ENCODE measurements around the gene CENPE.
"Not testable (repeated sequence)": the region's sequence is repeated elsewhere in the genome, so short reads cannot be mapped to it uniquely, and the experiment has no call there.

Gene CENPE, protein sequence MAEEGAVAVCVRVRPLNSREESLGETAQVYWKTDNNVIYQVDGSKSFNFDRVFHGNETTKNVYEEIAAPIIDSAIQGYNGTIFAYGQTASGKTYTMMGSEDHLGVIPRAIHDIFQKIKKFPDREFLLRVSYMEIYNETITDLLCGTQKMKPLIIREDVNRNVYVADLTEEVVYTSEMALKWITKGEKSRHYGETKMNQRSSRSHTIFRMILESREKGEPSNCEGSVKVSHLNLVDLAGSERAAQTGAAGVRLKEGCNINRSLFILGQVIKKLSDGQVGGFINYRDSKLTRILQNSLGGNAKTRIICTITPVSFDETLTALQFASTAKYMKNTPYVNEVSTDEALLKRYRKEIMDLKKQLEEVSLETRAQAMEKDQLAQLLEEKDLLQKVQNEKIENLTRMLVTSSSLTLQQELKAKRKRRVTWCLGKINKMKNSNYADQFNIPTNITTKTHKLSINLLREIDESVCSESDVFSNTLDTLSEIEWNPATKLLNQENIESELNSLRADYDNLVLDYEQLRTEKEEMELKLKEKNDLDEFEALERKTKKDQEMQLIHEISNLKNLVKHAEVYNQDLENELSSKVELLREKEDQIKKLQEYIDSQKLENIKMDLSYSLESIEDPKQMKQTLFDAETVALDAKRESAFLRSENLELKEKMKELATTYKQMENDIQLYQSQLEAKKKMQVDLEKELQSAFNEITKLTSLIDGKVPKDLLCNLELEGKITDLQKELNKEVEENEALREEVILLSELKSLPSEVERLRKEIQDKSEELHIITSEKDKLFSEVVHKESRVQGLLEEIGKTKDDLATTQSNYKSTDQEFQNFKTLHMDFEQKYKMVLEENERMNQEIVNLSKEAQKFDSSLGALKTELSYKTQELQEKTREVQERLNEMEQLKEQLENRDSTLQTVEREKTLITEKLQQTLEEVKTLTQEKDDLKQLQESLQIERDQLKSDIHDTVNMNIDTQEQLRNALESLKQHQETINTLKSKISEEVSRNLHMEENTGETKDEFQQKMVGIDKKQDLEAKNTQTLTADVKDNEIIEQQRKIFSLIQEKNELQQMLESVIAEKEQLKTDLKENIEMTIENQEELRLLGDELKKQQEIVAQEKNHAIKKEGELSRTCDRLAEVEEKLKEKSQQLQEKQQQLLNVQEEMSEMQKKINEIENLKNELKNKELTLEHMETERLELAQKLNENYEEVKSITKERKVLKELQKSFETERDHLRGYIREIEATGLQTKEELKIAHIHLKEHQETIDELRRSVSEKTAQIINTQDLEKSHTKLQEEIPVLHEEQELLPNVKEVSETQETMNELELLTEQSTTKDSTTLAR (N-terminal part only)

DNA sequence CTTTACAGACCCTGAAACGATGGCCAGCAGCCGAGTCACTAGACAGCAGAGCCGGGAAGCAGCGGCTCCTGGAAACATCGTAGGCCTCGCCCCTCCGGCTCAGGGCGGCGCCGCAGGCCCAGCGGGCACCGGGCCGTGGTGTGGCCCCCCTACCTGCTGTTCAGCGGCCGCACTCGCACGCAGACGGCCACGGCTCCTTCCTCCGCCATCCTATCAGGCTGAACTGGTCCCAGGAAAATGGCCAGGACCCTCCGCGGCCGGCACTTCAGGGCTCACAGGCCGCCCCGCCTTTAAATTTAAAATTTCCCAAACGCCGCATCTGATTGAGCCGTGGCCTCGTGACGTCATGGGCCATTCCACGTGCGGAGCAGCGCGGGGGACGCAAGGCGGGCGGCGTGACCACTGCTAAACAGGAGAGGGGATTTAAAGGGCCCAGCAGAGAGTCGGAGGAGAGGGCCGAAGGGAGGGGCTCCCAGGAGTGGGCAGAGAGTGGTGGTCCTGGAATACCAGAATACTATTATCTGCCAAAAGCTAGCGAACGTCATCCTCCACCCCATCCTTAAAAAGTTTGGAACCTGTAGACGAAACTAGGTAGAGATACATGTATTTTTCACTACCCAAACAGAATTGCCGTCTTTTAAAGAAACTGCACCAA, at the start of gene CENPE:
CENPE (minus strand) TSS at position 233 of the 655 bp plus-strand sequence; CDS start at position 209, 24 bp downstream.
- DNase-seq = peak; percentile 87

GRCh38 chr4:103244251-103244650, 46.1 kb upstream of the CENPE start:
- no peak for DNase-seq

DNA sequence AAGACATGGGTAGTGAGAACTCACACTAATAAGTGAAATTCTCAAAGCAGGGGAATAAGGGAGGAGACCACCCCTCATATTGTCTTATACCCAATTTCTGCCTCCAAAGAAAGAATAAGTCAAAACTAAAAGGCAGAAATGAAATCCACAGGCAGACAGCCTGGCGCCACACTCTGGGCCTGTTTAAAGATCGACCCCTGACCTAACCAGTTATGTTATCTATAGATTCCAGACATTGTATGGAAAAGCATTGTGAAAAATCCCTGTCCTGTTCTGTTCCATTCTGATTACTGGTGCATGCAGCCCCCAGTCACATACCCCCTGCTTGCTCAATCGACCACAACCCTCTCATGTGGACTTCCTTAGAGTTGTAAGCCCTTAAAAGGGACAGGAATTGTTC, 32.8 kb upstream of the CENPE start:
- DNase-seq = not testable (repeated sequence)

DNA sequence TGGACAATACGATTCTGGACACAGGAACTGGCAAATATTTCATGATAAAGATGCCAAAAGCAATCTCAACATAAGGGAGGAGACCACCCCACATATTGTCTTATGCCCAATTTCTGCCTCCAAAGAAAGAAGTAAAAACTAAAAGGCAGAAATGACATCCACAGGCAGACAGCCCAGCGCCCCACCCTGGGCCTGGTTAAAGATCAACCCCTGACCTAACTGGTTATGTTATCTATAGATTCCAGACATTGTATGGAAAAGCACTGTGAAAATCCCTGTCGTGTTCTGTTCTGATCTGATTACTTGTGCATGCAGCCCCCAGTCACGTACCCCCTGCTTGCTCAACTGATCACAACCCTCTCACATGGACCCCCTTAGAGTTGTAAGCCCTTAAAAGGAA, 25.4 kb upstream of the CENPE start:
- not testable (repeated sequence) for DNase-seq

DNA sequence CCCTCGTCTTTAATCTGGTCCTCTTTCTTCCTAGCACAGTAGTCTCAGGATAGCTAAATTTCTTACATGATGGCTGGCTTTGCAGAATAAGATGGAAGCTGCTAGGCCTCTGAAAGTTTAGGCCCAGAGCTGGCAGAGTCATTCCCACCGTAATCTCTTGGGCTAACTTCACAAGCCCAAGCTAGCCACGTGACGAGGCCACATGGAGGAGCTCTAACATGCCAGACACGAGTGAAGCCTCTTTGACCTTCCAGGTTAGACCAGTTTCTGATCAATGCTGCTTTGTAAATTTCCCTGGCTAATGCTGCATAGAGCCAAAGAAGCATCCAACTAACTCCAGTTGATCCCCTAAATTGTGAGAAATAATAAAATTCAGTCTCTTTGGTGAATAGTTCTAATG, 9.5 kb upstream of the CENPE start:
- DNase-seq = peak; percentile 1

- DNase-seq = peak; percentile 7
Measured at GRCh38 chr4:103204111-103204510, 6.0 kb upstream of the CENPE start.

DNA sequence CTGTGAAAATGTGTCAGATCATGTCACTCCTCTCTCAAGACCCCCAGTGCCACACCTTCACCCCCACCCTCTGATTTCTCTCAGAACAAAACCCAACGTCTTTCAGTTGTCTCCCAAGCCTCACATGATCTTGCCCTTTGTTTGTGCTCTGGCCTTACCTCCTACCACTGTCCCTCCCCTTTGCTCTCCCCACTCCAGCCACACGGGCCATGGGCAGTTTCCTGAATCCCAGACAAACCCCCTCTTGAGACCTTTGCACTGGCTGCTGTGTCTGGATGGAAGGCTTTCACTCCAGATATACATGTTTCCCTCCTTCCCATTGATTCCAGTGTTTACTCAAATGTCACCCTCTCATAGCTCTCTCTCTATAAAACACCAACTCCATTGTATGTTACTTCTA, 3.6 kb upstream of the CENPE start:
- no peak for DNase-seq

GRCh38 chr4:103201253-103201652, 3.1 kb upstream of the CENPE start:
- no peak for DNase-seq

DNA sequence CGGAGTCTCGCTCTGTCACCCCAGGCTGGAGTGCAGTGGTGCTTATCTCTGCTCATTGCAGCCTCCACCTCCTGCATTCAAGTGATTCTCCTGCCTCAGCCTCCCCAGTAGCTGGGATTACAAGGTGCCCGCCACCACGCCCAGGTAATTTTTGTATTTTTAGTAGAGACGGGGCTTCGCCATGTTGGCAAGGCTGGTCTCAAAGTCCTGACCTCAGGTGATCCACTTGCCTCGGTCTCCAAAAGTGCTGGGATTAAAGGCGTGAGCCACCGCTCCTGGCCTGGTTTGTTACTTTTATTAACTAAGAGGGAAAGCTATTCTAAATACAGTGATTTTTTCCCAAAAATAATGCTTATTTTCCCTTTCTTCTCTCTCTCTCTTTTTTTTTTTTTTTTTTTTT, 866 bp upstream of the CENPE start:
- DNase-seq = no peak

DNA sequence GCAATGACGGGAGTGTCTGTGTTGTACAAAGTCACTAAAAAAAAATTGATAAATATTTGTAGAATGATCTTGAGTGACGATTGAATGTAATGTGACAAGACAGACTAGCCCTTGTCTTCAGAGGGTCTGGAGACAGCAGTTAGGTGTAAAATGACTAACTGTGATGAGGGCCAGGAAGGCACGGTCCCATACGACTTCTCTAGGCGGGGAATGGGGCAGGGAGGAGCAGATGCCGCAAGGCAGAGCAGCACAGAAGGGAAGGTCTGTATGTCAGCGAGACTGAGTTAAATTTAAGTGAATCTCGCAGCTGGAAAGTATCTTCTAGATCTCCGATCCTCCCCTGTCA, 405 bp downstream of the CENPE start:
- DNase-seq = no peak

- DNase-seq = no peak
Measured at GRCh38 chr4:103193457-103193856, 4.7 kb downstream of the CENPE start.

DNA sequence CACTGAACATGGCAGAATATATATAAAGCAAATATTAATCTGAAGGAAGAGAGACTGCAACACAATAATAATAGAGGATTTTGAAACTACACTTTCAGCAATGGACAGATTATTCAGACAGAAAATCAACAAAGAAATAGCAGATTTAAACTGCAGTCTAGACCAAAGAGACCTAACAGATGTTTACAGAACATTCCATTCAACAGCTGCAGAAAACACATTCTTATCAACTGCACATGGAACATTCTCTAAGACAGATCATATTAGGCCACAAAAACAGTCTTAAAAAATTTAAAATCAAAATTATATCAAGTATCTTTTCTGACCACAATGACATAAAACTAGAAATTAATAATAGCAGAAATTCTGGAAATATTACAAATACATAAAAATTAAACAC, 27.1 kb downstream of the CENPE start:
- DNase-seq = no peak

DNA sequence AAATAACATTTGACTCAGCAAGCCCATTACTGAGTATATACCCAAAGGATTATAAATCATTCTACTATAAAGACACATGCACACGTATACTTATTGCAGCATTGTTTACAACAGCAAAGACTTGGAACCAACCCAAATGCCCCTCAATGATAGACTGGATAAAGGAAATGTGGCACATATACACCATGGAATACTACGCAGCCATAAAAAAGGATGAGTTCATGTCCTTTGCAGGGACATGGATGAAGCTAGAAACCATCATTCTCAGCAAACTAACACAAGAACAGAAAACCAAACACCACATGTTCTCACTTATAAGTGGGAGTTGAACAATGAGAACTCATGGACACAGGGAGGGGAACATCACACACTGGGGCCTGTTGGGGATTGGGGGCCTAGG, 28.4 kb downstream of the CENPE start:
- not testable (repeated sequence) for DNase-seq

DNA sequence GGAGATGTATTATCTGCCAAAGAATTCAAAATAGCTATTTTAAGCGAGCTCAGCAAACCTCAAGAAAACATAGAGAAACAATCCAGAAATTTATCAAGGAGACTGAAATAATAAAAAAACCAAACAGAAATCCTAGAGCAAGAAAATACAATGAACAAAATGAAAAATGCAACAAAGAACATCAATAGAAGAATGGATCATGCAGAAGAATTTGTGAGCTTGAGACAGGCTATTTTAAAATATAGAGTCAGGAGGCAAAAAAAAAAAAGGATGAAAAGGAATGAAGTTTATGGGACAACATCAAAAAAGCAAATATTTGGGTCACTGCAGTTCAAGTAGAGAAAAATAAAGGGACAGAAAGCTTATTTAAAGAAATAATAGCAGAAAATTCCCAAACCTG, 29.1 kb downstream of the CENPE start:
- no peak for DNase-seq

GRCh38 chr4:103162176-103162575, 36.0 kb downstream of the CENPE start:
- DNase-seq = no peak

- no peak for DNase-seq
Measured at GRCh38 chr4:103158760-103159159, 39.4 kb downstream of the CENPE start.

DNA sequence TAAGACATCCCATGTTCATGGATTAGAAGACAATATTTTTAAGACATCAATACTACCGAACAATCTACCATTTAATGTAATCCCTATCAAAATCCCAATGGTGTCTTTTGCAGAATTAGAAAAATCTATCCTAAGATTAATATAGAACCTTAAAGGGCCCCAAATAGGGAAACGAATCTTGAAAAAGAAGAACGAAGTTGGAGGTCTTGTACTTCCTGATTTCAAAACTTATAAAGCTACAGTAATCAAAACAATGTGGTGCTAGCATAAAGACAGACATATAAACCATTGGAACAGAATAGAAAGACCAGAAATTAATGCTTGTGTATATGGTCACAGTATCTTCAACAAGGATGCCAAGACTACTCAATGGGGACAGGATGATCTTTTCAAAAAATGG, 42.0 kb downstream of the CENPE start:
- DNase-seq = no peak

DNA sequence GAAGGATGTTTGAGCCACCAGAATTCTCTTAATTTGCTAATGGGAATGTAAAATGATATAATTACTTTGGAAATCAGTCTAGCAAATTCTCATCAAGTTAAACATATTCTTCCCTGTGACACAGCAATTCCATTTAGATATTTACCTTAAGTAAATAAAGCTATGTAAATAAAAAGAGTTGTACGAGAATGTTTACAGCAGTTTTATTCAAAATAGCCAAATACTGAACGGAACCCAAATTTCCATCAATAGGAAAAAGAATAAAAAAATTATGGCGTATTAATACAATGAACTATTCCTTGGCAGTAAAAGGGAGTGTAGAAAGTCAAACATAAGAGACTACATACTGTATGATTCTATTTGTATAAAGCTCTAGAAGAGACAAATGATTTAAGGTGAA, 45.8 kb downstream of the CENPE start:
- no peak for DNase-seq

- DNase-seq = peak; percentile 81
Measured at GRCh38 chr4:103150677-103151076, 47.5 kb downstream of the CENPE start.

- no peak for DNase-seq
Measured at GRCh38 chr4:103144926-103145325, 53.2 kb downstream of the CENPE start.

DNA sequence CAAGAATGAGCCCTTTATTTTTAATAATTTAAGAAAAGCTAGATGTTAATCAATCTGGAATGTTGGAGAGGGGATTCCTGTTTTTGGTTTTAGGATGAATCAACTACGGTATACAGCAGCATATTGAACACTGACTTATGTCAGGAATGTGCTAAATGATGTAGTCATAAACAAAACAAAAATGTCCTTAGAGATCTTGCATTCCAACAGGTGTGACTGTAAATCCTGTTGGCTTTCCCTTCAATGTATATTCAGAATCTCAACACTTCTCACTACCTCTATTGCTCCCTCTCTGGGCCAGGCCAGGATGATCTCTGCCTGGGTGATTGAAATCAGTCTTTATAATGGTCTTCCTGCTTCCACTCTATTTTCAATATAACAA, 60.7 kb downstream of the CENPE start:
- DNase-seq = peak; percentile 74

GRCh38 chr4:103136671-103137445, 61.3 kb downstream of the CENPE start:
- no peak for DNase-seq
